ACC112 (cell line): ENCODE results near the gene SEC24A.
"Not testable (repeated sequence)": the region's sequence is repeated elsewhere in the genome, so short reads cannot be mapped to it uniquely, and the experiment has no call there.

Source experiments
- H2AFZ ChIP-seq: fragments of 200-600 bp; sonication (generic); one replicate; pipeline ENCODE4 v1.6.0; 2017; ENCODE audit warnings: antibody characterized with exemption, low read length; ENCODE audit not compliant: unreplicated experiment
- H3K27ac ChIP-seq: fragments of 200-600 bp; sonication (generic); 2 replicates; pipeline ENCODE4 v1.5.1; 2014; ENCODE audit warnings: low read depth, mild to moderate bottlenecking, antibody characterized with exemption, low read length, moderate library complexity
- H3K27me3 ChIP-seq: fragments of 200-600 bp; sonication (generic); 2 replicates; pipeline ENCODE4 v1.6.1; 2014; ENCODE audit warnings: mild to moderate bottlenecking, antibody characterized with exemption, low read length, moderate library complexity, mixed read lengths; ENCODE audit not compliant: insufficient read depth
- H3K36me3 ChIP-seq: fragments of 200-600 bp; sonication (generic); 2 replicates; pipeline ENCODE4 v1.6.1; 2016; ENCODE audit warnings: mild to moderate bottlenecking, antibody characterized with exemption, low read length, moderate library complexity, mixed read lengths; ENCODE audit not compliant: insufficient read depth
- H3K4me1 ChIP-seq: fragments of 200-600 bp; sonication (generic); one replicate; pipeline ENCODE4 v1.6.1; 2016; ENCODE audit warnings: low read length, mixed read lengths; ENCODE audit not compliant: insufficient read depth, unreplicated experiment, control insufficient read depth
- H3K4me3 ChIP-seq: fragments of 200-600 bp; sonication (generic); 2 replicates; pipeline ENCODE4 v1.5.1; 2014; ENCODE audit warnings: mild to moderate bottlenecking, low read depth, low read length
- H3K79me2 ChIP-seq: fragments of 200-600 bp; sonication (generic); one replicate; pipeline ENCODE4 v1.6.0; 2016; ENCODE audit warnings: low read length; ENCODE audit not compliant: control insufficient read depth, unreplicated experiment, insufficient read depth

SEC24A gene

GRCh38 chr5:134649163-134649835 lies 714 bp downstream of the SEC24A start:
- H3K4me1 ChIP-seq: peaks cover 9% of the 10 kb centered on the region
- H2AFZ ChIP-seq: peak overlapping the region; percentile 48
- no peaks in the 10 kb centered on the region for H3K27me3 ChIP-seq
- peak overlapping the region; percentile 100 for H3K27ac ChIP-seq
- 0 out of 2 replicates have a peak, but pooled peaks cover 2% of the 10 kb centered on the region for H3K36me3 ChIP-seq
- H3K4me3 ChIP-seq: peak overlapping the region; percentile 98
- peaks cover 55% of the 10 kb centered on the region for H3K79me2 ChIP-seq

DNA sequence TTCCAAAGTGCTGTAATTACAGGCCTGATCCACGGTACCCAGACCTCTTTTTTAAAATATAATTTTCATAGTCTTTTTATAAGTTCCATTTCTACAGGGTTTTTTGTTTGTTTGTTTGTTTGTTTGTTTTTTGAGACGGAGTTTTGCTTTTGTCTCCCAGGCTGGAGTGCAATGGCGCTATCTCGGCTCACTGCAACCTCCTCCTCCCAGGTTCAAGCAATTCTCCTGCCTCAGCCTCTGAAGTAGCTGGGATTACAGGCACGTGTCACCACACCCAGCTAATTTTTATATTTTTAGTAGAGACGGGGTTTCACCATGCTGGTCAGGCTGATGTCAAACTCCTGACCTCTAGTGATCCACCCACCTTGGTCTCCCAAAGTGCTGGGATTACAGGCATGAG lies 2.1 kb downstream of the SEC24A start:
- H3K36me3 ChIP-seq, H2AFZ ChIP-seq, H3K27ac ChIP-seq, H3K4me1 ChIP-seq, H3K27me3 ChIP-seq: not testable (repeated sequence)
- Histone ChIP-seq H3K4me3 (peak overlapping the region; percentile 98), H3K79me2 (peaks cover 68% of the 10 kb centered on the region)

- H3K79me2 ChIP-seq: peaks cover 77% of the 10 kb centered on the region
- H3K27me3 ChIP-seq: no peaks in the 10 kb centered on the region
- H3K4me1 ChIP-seq: peaks cover 9% of the 10 kb centered on the region
- H3K36me3 ChIP-seq: 0 out of 2 replicates have a peak, but pooled peaks cover 2% of the 10 kb centered on the region
- no peak overlapping the region for H3K27ac ChIP-seq
- no peak overlapping the region for H3K4me3 ChIP-seq
- H2AFZ ChIP-seq: no peak overlapping the region
Observed at GRCh38 chr5:134651531-134651930, 2.9 kb downstream of the SEC24A start.

DNA sequence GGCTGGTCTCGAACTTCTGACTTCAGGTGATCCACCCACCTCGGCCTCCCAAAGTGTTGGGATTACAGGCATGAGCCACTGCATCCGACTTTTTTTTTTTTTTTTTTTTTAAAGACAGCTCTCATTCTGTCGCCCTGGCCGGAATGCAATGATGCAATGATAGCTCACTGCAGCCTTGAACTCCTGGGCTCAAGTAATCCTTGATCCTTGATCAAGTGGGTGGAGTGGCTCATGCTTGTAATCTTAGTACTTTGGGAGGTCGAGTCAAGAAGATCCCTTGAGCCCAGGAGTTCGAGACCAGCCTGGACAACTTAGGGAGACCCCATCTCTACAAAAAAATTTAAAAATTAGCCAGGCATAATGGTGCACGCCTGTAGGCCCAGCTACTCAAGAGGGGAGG lies 8.1 kb downstream of the SEC24A start:
- H3K4me3 ChIP-seq: no peak overlapping the region
- peaks cover 3% of the 10 kb centered on the region for H3K4me1 ChIP-seq
- H3K27ac ChIP-seq: no peak overlapping the region
- no peak overlapping the region for H2AFZ ChIP-seq
- H3K79me2 ChIP-seq: peaks cover 93% of the 10 kb centered on the region
- H3K36me3 ChIP-seq: peaks cover 6% of the 10 kb centered on the region; the same call in 1 of the 2 replicates
- H3K27me3 ChIP-seq: no peaks in the 10 kb centered on the region

GRCh38 chr5:134659456-134659855 lies 10.9 kb downstream of the SEC24A start:
- no peak overlapping the region for H3K4me3 ChIP-seq

GRCh38 chr5:134659922-134660321 lies 11.3 kb downstream of the SEC24A start:
- H2AFZ ChIP-seq: no peak overlapping the region
- H3K36me3 ChIP-seq: peaks cover 15% of the 10 kb centered on the region
- H3K27me3 ChIP-seq: no peaks in the 10 kb centered on the region
- H3K4me1 ChIP-seq: no peaks in the 10 kb centered on the region
- no peak overlapping the region for H3K4me3 ChIP-seq
- H3K27ac ChIP-seq: no peak overlapping the region
- peaks cover 87% of the 10 kb centered on the region for H3K79me2 ChIP-seq

More at GRCh38 chr5:134659456-134659855, 10.9 kb downstream of the SEC24A start:
- H3K27me3 ChIP-seq: no peaks in the 10 kb centered on the region
- peaks cover 89% of the 10 kb centered on the region for H3K79me2 ChIP-seq
- no peak overlapping the region for H2AFZ ChIP-seq
- peaks cover 15% of the 10 kb centered on the region for H3K36me3 ChIP-seq
- H3K27ac ChIP-seq: no peak overlapping the region
- no peaks in the 10 kb centered on the region for H3K4me1 ChIP-seq

DNA sequence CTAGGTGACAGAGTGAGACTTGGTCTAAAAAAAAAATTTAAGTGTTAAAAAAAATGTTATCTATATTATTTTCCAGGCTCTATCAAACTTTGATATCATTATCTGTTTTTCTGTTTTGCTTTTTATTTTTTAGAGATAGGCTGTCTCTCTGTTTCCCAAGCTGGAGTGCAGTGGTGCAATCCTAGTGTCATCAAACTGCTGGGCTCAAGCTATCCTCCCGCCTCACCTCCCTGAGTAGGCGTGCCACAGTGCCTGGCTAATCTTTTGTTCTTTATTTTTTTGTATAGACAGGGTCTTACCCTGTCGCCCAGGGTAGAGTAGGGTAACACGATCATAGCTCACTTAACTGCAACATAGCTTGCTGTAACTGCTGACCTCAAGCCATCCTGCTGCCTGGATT lies 14.4 kb downstream of the SEC24A start:
- no peaks in the 10 kb centered on the region for H3K4me1 ChIP-seq
- H2AFZ ChIP-seq: no peak overlapping the region
- H3K27ac ChIP-seq: no peak overlapping the region
- H3K27me3 ChIP-seq: no peaks in the 10 kb centered on the region
- H3K36me3 ChIP-seq: peaks cover 22% of the 10 kb centered on the region
- H3K4me3 ChIP-seq: no peak overlapping the region
- peaks cover 74% of the 10 kb centered on the region for H3K79me2 ChIP-seq

GRCh38 chr5:134664448-134664847 lies 15.9 kb downstream of the SEC24A start:
- Histone ChIP-seq H3K27me3 (no peaks in the 10 kb centered on the region), H3K79me2 (peaks cover 61% of the 10 kb centered on the region), H3K4me1 (no peaks in the 10 kb centered on the region), H3K27ac (no peak overlapping the region), H2AFZ (no peak overlapping the region), H3K4me3 (no peak overlapping the region), H3K36me3 (peaks cover 22% of the 10 kb centered on the region)

GRCh38 chr5:134673546-134673945 lies 25.0 kb downstream of the SEC24A start:
- not testable (repeated sequence) for H3K4me3 ChIP-seq, H2AFZ ChIP-seq, H3K27me3 ChIP-seq, H3K27ac ChIP-seq, H3K4me1 ChIP-seq
- Histone ChIP-seq H3K79me2 (peaks cover 20% of the 10 kb centered on the region), H3K36me3 (peaks cover 24% of the 10 kb centered on the region)

DNA sequence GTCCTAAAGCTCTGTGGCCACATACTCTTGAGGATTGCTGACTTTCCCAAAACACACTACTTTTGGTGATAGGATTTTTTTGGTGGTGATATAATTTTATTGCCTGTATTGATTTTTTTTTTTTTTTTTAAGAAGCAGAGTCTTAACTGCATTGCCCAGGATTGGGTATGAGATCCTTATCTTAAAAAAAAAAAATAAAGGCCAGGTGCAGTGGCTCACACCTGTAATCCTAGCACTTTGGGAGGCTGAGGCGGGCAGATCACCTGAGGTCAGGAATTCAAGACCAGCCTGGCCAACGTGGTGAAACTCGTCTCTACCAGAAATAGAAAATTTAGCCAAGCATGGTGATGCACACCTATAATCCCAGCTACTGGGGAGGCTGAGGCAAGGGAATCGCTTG lies 28.8 kb downstream of the SEC24A start:
- peaks cover 32% of the 10 kb centered on the region for H3K36me3 ChIP-seq
- H2AFZ ChIP-seq, H3K27me3 ChIP-seq, H3K4me1 ChIP-seq, H3K4me3 ChIP-seq, H3K27ac ChIP-seq, H3K79me2 ChIP-seq: not testable (repeated sequence)

DNA sequence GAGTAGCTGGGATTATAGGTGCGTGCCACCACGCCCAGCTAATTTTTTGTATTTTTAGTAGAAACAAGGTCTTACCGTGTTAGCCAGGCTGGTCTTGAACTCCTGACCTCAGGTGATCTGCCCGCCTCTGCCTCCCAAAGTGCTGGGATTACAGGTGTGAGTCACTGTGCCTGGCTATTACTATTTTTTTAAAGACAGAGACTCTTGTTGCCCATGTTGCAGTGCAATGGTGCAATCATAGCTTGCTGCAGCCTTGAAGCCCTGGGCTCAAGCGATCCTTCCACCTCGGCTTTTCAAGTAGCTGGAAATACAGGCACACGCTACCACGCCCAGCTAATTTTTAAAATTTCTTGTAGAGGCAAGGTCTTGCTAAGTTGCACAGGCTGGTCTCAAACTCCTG lies 41.6 kb downstream of the SEC24A start:
- not testable (repeated sequence) for H3K4me3 ChIP-seq, H3K27me3 ChIP-seq, H3K79me2 ChIP-seq, H3K27ac ChIP-seq, H3K4me1 ChIP-seq, H2AFZ ChIP-seq
- peaks cover 45% of the 10 kb centered on the region for H3K36me3 ChIP-seq
